Duodenal mucosa (tissue), 2 donors: ENCODE data around the gene L3MBTL1.

Source experiments
- H3K27ac ChIP-seq: one replicate; pipeline ENCODE4 v1.7.0; 2013; ENCODE audit warnings: low read depth, low read length
- H3K27me3 ChIP-seq, 2 donors: one replicate each; pipeline ENCODE4 v1.7.0; 2013; ENCODE audit warnings: low read length in 2 of 2, control low read depth in 1 of 2; ENCODE audit not compliant: insufficient read depth in 2 of 2, control insufficient read depth in 1 of 2
- H3K36me3 ChIP-seq, 2 donors: one replicate each; pipeline ENCODE4 v1.7.0; 2013; ENCODE audit warnings: low read length in 2 of 2, control low read depth in 1 of 2; ENCODE audit not compliant: insufficient read depth in 2 of 2, control insufficient read depth in 1 of 2
- H3K4me1 ChIP-seq, 2 donors: one replicate each; pipeline ENCODE4 v1.7.0; 2013; ENCODE audit warnings: low read length in 2 of 2, control low read depth in 1 of 2; ENCODE audit not compliant: insufficient read depth in 2 of 2, control insufficient read depth in 1 of 2
- H3K4me3 ChIP-seq, 2 donors: one replicate each; pipeline ENCODE4 v1.7.0; 2013; ENCODE audit warnings: low read length in 2 of 2, low read depth in 1 of 2
- H3K9ac ChIP-seq, 2 donors: one replicate each; pipeline ENCODE4 v1.7.0; 2013; ENCODE audit warnings: low read length in 2 of 2, low read depth in 1 of 2
- H3K9me3 ChIP-seq, 2 donors: one replicate each; pipeline ENCODE4 v1.7.0; 2013; ENCODE audit warnings: low read length in 2 of 2, control low read depth in 1 of 2; ENCODE audit not compliant: control insufficient read depth in 1 of 2

L3MBTL1 gene

GRCh38 chr20:43567477-43567876 is 60.0 kb downstream of the L3MBTL1 start:
- H3K4me3 ChIP-seq, result no peak overlapping the region
- no peaks in the 10 kb centered on the region for H3K9me3 ChIP-seq
- no peaks in the 10 kb centered on the region for H3K27me3 ChIP-seq
- no peak overlapping the region for H3K9ac ChIP-seq
- peaks cover 13 to 14% of the 10 kb centered on the region in 2 donors for H3K4me1 ChIP-seq
- peaks cover 10 to 55% of the 10 kb centered on the region in 2 donors for H3K36me3 ChIP-seq
- H3K27ac ChIP-seq, result no peak overlapping the region

- peaks cover 13 to 14% of the 10 kb centered on the region in 2 donors for H3K4me1 ChIP-seq
- no peaks in the 10 kb centered on the region for H3K9me3 ChIP-seq
- H3K9ac ChIP-seq, result no peak overlapping the region
- no peak overlapping the region for H3K27ac ChIP-seq
- peaks cover 10 to 60% of the 10 kb centered on the region in 2 donors for H3K36me3 ChIP-seq
- no peak overlapping the region for H3K4me3 ChIP-seq
- no peaks in the 10 kb centered on the region for H3K27me3 ChIP-seq
Observed at GRCh38 chr20:43568706-43569105, 61.2 kb downstream of the L3MBTL1 start.

- Histone ChIP-seq H3K27me3 (no peaks in the 10 kb centered on the region), H3K36me3 (peaks cover 10 to 58% of the 10 kb centered on the region in 2 donors), H3K9ac (no peak overlapping the region), H3K27ac (no peak overlapping the region), H3K4me3 (no peak overlapping the region), H3K4me1 (peaks cover 13 to 14% of the 10 kb centered on the region in 2 donors), H3K9me3 (no peaks in the 10 kb centered on the region)
Observed at GRCh38 chr20:43569282-43569681, 61.8 kb downstream of the L3MBTL1 start.

GRCh38 chr20:43570496-43570895 is 63.0 kb downstream of the L3MBTL1 start:
- no peak overlapping the region for H3K27ac ChIP-seq
- H3K9me3 ChIP-seq, result no peaks in the 10 kb centered on the region
- no peaks in the 10 kb centered on the region for H3K27me3 ChIP-seq
- peaks cover 10 to 62% of the 10 kb centered on the region in 2 donors for H3K36me3 ChIP-seq
- H3K4me3 ChIP-seq, result no peak overlapping the region
- H3K9ac ChIP-seq, result no peak overlapping the region
- H3K4me1 ChIP-seq, result peaks cover 13 to 14% of the 10 kb centered on the region in 2 donors

GRCh38 chr20:43571310-43571709 is 63.8 kb downstream of the L3MBTL1 start:
- no peak overlapping the region for H3K4me3 ChIP-seq
- peaks cover 13 to 14% of the 10 kb centered on the region in 2 donors for H3K4me1 ChIP-seq
- no peak overlapping the region for H3K27ac ChIP-seq
- no peaks in the 10 kb centered on the region for H3K9me3 ChIP-seq
- no peaks in the 10 kb centered on the region for H3K27me3 ChIP-seq
- peaks cover 10 to 67% of the 10 kb centered on the region in 2 donors for H3K36me3 ChIP-seq
- H3K9ac ChIP-seq, result no peak overlapping the region

GRCh38 chr20:43571771-43572170 is 64.3 kb downstream of the L3MBTL1 start:
- peaks cover 10 to 70% of the 10 kb centered on the region in 2 donors for H3K36me3 ChIP-seq
- H3K9me3 ChIP-seq, result no peaks in the 10 kb centered on the region
- peaks cover 13 to 14% of the 10 kb centered on the region in 2 donors for H3K4me1 ChIP-seq
- H3K4me3 ChIP-seq, result no peak overlapping the region
- H3K27me3 ChIP-seq, result no peaks in the 10 kb centered on the region
- H3K27ac ChIP-seq, result no peak overlapping the region
- no peak overlapping the region for H3K9ac ChIP-seq

GRCh38 chr20:43572891-43573290 is 65.4 kb downstream of the L3MBTL1 start:
- no peak overlapping the region for H3K27ac ChIP-seq
- H3K9ac ChIP-seq, result no peak overlapping the region
- no peaks in the 10 kb centered on the region for H3K9me3 ChIP-seq
- no peaks in the 10 kb centered on the region for H3K27me3 ChIP-seq
- no peak overlapping the region for H3K4me3 ChIP-seq
- peaks cover 13 to 14% of the 10 kb centered on the region in 2 donors for H3K4me1 ChIP-seq
- H3K36me3 ChIP-seq, result peaks cover 10 to 68% of the 10 kb centered on the region in 2 donors

- Histone ChIP-seq H3K36me3 (peaks cover 8 to 54% of the 10 kb centered on the region in 2 donors), H3K4me1 (no peaks in the 10 kb centered on the region), H3K27ac (no peak overlapping the region), H3K9me3 (no peaks in the 10 kb centered on the region), H3K9ac (no peak overlapping the region), H3K27me3 (no peaks in the 10 kb centered on the region), H3K4me3 (no peak overlapping the region)
Observed at GRCh38 chr20:43576108-43576507, 68.6 kb downstream of the L3MBTL1 start.

- Histone ChIP-seq H3K4me3 (no peak overlapping the region), H3K27ac (no peak overlapping the region), H3K4me1 (no peaks in the 10 kb centered on the region), H3K27me3 (no peaks in the 10 kb centered on the region), H3K9me3 (no peaks in the 10 kb centered on the region), H3K9ac (no peak overlapping the region), H3K36me3 (peaks cover 8 to 54% of the 10 kb centered on the region in 2 donors)
Observed at GRCh38 chr20:43579861-43580793, 72.6 kb downstream of the L3MBTL1 start.

GRCh38 chr20:43583133-43583864 is 75.8 kb downstream of the L3MBTL1 start:
- Histone ChIP-seq H3K27ac (no peak overlapping the region), H3K27me3 (no peaks in the 10 kb centered on the region), H3K4me1 (no peaks in the 10 kb centered on the region), H3K4me3 (no peak overlapping the region), H3K36me3 (peaks cover 12 to 41% of the 10 kb centered on the region in 2 donors), H3K9ac (no peak overlapping the region), H3K9me3 (no peaks in the 10 kb centered on the region)
